Activated B cell treated with CpG ODN at 0.5 μM for 24 hours (primary cell): ENCODE measurements around the gene MRPL38. TPM values are rescaled to one million over a fixed set of nuclear protein-coding genes. Genes with fewer than 3 reads are reported as not detected.

Source experiments
- ATAC-seq: fragments of 200-7000 bp; cut with Tn5 transposase; one replicate; pipeline ENCODE4 v1.10.0; 2021; ENCODE audit warnings: low read depth, mild to moderate bottlenecking, moderate library complexity
- CTCF ChIA-PET: fragments of 350-600 bp; sonication (Branson Sonifier 250); formaldehyde crosslinking; loops from one replicate; lab custom pipeline; 2021; ENCODE audit warnings: antibody characterized with exemption; lab: Charles Lee
- POLR2A ChIA-PET: fragments of 350-600 bp; sonication (Branson Sonifier 250); formaldehyde crosslinking; loops from one replicate; lab custom pipeline; 2021; ENCODE audit warnings: antibody characterized with exemption; lab: Charles Lee
- DNase-seq: peaks from one replicate; pipeline ENCODE4 v3.0.0; 2022
- H3K27ac Mint-ChIP-seq: one replicate; pipeline ENCODE4 v1.8.0; 2020; ENCODE audit warnings: mixed read lengths
- H3K27me3 Mint-ChIP-seq: one replicate; pipeline ENCODE4 v1.8.0; 2021; ENCODE audit warnings: mixed read lengths
- H3K36me3 Mint-ChIP-seq: one replicate; pipeline ENCODE4 v1.8.0; 2021; ENCODE audit warnings: low read depth, mixed read lengths
- H3K4me1 Mint-ChIP-seq: one replicate; pipeline ENCODE4 v1.8.0; 2021; ENCODE audit warnings: mixed read lengths
- H3K4me3 Mint-ChIP-seq: one replicate; pipeline ENCODE4 v1.8.0; 2020; ENCODE audit warnings: mild to moderate bottlenecking, mixed read lengths
- H3K9me3 Mint-ChIP-seq: one replicate; pipeline ENCODE4 v1.8.0; 2020; ENCODE audit warnings: mixed read lengths
- intact Hi-C: fragments of 100-400 bp; cut with micrococcal nuclease; formaldehyde crosslinking; loops from one replicate; pipeline ENCODE4 v1.15.1; 2024
- total RNA-seq: library from RNA; stranded (reverse); gene quantifications from 2 replicates; pipeline ENCODE4 v1.2.3, GENCODE V29; 2022
- TF ChIP-seq, protein P1 (sequence below): fragments of 200-600 bp; IDR thresholded peaks from one replicate; pipeline ENCODE4 v1.8.0; 2022; ENCODE audit warnings: antibody characterized with exemption, mild to moderate bottlenecking

MRPL38 gene
- total RNA-seq, 1 donor from 2014 or later, result 137 TPM

- no peak overlapping the region for H3K4me3 Mint-ChIP-seq
- DNase-seq, result no peak
- ChIA-PET POLR2A (interaction anchor here (1.3 kb wide), 1 partner anchor 21 kb away, joined by 3 read pairs; the partner anchor contains the start of gene FBF1), CTCF (no interaction called here)
- peaks cover 5% of the 10 kb centered on the region for H3K36me3 Mint-ChIP-seq
- no peak overlapping the region for H3K27ac Mint-ChIP-seq
- no peaks in the 10 kb centered on the region for H3K9me3 Mint-ChIP-seq
- intact Hi-C loops, result no loop called here
- no peaks in the 10 kb centered on the region for H3K4me1 Mint-ChIP-seq
- TF ChIP-seq, protein P1, sequence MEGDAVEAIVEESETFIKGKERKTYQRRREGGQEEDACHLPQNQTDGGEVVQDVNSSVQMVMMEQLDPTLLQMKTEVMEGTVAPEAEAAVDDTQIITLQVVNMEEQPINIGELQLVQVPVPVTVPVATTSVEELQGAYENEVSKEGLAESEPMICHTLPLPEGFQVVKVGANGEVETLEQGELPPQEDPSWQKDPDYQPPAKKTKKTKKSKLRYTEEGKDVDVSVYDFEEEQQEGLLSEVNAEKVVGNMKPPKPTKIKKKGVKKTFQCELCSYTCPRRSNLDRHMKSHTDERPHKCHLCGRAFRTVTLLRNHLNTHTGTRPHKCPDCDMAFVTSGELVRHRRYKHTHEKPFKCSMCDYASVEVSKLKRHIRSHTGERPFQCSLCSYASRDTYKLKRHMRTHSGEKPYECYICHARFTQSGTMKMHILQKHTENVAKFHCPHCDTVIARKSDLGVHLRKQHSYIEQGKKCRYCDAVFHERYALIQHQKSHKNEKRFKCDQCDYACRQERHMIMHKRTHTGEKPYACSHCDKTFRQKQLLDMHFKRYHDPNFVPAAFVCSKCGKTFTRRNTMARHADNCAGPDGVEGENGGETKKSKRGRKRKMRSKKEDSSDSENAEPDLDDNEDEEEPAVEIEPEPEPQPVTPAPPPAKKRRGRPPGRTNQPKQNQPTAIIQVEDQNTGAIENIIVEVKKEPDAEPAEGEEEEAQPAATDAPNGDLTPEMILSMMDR, result no peak
- no peak for ATAC-seq
- H3K27me3 Mint-ChIP-seq, result no peaks in the 10 kb centered on the region
Observed at GRCh38 chr17:75920045-75920560, 15.4 kb upstream of the MRPL38 start.

DNA sequence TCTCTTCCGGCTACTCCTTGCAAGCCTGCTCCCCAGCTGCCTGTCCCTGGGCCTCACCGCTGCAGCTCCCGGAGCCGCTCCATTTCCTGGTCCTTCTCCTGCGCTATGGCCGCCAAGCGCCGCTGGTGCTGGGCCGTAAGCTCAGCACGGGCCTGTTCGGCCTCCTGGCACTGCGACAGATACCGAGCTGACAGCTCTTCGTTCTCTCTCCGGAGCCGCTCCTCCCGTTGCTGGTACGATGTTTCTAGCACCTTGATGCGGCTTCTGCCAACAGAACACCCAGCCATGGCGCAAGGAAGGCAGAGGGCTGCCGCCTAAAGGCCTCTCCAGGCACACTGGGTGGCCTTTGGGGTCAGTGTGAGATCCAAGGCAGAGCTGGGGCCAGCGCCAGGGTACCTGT, 14.9 kb upstream of the MRPL38 start:
- H3K27ac Mint-ChIP-seq, result no peak overlapping the region
- peaks cover 6% of the 10 kb centered on the region for H3K36me3 Mint-ChIP-seq
- DNase-seq, result no peak
- ChIA-PET POLR2A (interaction anchor here (0.7 to 1.3 kb wide), 2 partner anchors 21 to 51 kb away, joined by 3 read pairs; partner anchors contain the start of gene FBF1), CTCF (no interaction called here)
- intact Hi-C loops, result no loop called here
- no peaks in the 10 kb centered on the region for H3K27me3 Mint-ChIP-seq
- H3K9me3 Mint-ChIP-seq, result no peaks in the 10 kb centered on the region
- H3K4me3 Mint-ChIP-seq, result no peak overlapping the region
- TF ChIP-seq, protein P1, result no peak
- H3K4me1 Mint-ChIP-seq, result no peaks in the 10 kb centered on the region
- no peak for ATAC-seq

GRCh38 chr17:75917917-75918445, 13.3 kb upstream of the MRPL38 start:
- POLR2A ChIA-PET, result interaction anchor here (0.6 kb wide), 1 partner anchor 61 kb away, joined by 3 read pairs; the partner anchor contains the start of genes ACOX1 and TEN1
- Mint-ChIP-seq H3K4me3 (no peak overlapping the region), H3K27ac (no peak overlapping the region), H3K36me3 (peaks cover 12% of the 10 kb centered on the region), H3K4me1 (no peaks in the 10 kb centered on the region), H3K27me3 (no peaks in the 10 kb centered on the region), H3K9me3 (no peaks in the 10 kb centered on the region)
- CTCF ChIA-PET, result no interaction called here
- TF ChIP-seq, protein P1, result no peak
- ATAC-seq (no peak), DNase-seq (no peak)
- intact Hi-C loops, result no loop called here

GRCh38 chr17:75917141-75917916, 12.6 kb upstream of the MRPL38 start:
- H3K36me3 Mint-ChIP-seq, result peaks cover 12% of the 10 kb centered on the region
- no peaks in the 10 kb centered on the region for H3K27me3 Mint-ChIP-seq
- no peaks in the 10 kb centered on the region for H3K4me1 Mint-ChIP-seq
- TF ChIP-seq, protein P1, result no peak
- DNase-seq (no peak), ATAC-seq (no peak)
- H3K9me3 Mint-ChIP-seq, result no peaks in the 10 kb centered on the region
- H3K27ac Mint-ChIP-seq, result no peak overlapping the region
- ChIA-PET CTCF (no interaction called here), POLR2A (interaction anchor here (1.3 kb wide), 1 partner anchor 62 kb away, joined by 4 read pairs; the partner anchor contains the start of gene WBP2)
- H3K4me3 Mint-ChIP-seq, result no peak overlapping the region
- intact Hi-C loops, result no loop called here

DNA sequence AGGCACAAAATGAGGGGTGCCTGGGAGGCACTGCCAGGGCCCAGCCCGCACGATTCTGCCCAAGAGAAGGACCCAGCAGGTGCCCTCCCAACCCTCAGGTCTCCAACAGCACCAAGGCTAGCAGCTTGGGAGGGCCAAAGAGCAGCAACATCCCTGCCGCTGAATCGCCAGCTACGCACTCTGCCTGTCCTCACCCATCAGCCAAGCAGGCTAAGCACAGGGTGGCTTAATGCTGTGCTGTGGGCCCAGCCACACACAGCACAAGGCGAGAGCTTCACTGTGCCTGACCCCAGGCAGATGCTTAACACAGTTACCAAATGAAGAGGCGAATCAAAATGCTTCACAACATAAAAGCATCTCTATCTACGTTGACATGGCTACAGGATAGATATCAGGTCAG, 10.6 kb upstream of the MRPL38 start:
- intact Hi-C loops, result no loop called here
- peaks cover 12% of the 10 kb centered on the region for H3K36me3 Mint-ChIP-seq
- no peak for DNase-seq
- CTCF ChIA-PET, result no interaction called here
- TF ChIP-seq, protein P1, result no peak
- no peak overlapping the region for H3K4me3 Mint-ChIP-seq
- no peak for ATAC-seq
- no peaks in the 10 kb centered on the region for H3K9me3 Mint-ChIP-seq
- H3K27ac Mint-ChIP-seq, result no peak overlapping the region
- H3K27me3 Mint-ChIP-seq, result no peaks in the 10 kb centered on the region
- POLR2A ChIA-PET, result interaction anchor here (0.6 kb wide), 1 partner anchor 128 kb away, joined by 3 read pairs; no protein-coding TSS in a partner anchor
- no peaks in the 10 kb centered on the region for H3K4me1 Mint-ChIP-seq
